Ectodermal cell (in vitro differentiated cells): ENCODE data around the gene ABCB11.

ENCODE experiments used
- H3K27ac ChIP-seq: 2 replicates; pipeline ENCODE4 v1.7.0; 2013; ENCODE audit warnings: mild to moderate bottlenecking, low read depth, low read length; ENCODE audit not compliant: insufficient read depth, poor library complexity, severe bottlenecking
- H3K27me3 ChIP-seq: 2 replicates; pipeline ENCODE4 v1.7.0; 2013; ENCODE audit warnings: mild to moderate bottlenecking, low read length; ENCODE audit not compliant: insufficient read depth, control insufficient read depth, poor library complexity, severe bottlenecking
- H3K36me3 ChIP-seq: one replicate; pipeline ENCODE4 v1.7.0; 2013; ENCODE audit warnings: low read length; ENCODE audit not compliant: control insufficient read depth, insufficient read depth
- H3K4me1 ChIP-seq: one replicate; pipeline ENCODE4 v1.7.0; 2013; ENCODE audit warnings: low read length; ENCODE audit not compliant: control insufficient read depth, insufficient read depth
- H3K4me3 ChIP-seq: 2 replicates; pipeline ENCODE4 v1.7.0; 2013; ENCODE audit warnings: low read depth, low read length, control low read depth; ENCODE audit not compliant: insufficient read depth
- H3K9me3 ChIP-seq: 2 replicates; pipeline ENCODE4 v1.7.0; 2013; ENCODE audit warnings: mild to moderate bottlenecking, low read length, moderate library complexity; ENCODE audit not compliant: control insufficient read depth
- WGBS, 2 experiments: methylation state at CpG; one replicate each; pipeline ENCODE4 v1.1.7; 2013; ENCODE audit warnings: missing lambda C conversion rate in 2 of 2; 5-methylcytosine and 5-hydroxymethylcytosine counted together

Gene ABCB11

GRCh38 chr2:169009865-169010579 is 21.1 kb downstream of the ABCB11 start:
- Histone ChIP-seq H3K4me3 (no peak overlapping the region), H3K27ac (no peak overlapping the region)

GRCh38 chr2:169007941-169008340 is 23.2 kb downstream of the ABCB11 start:
- Histone ChIP-seq H3K36me3 (no peaks in the 10 kb centered on the region), H3K9me3 (no peaks in the 10 kb centered on the region), H3K4me1 (peaks cover 4% of the 10 kb centered on the region), H3K27me3 (no peaks in the 10 kb centered on the region), H3K4me3 (no peak overlapping the region), H3K27ac (no peak overlapping the region)
- 70 to 77% methylated on average over 2 of the region's 2 CpGs for WGBS, 2 experiments

More at GRCh38 chr2:169009865-169010579, 21.1 kb downstream of the ABCB11 start:
- Histone ChIP-seq H3K36me3 (no peaks in the 10 kb centered on the region), H3K27me3 (no peaks in the 10 kb centered on the region), H3K9me3 (no peaks in the 10 kb centered on the region), H3K4me1 (peaks cover 4% of the 10 kb centered on the region)
- 78 to 92% methylated on average over 2 to 3 of the region's 3 CpGs for WGBS, 2 experiments

- Histone ChIP-seq H3K36me3 (no peaks in the 10 kb centered on the region), H3K9me3 (no peaks in the 10 kb centered on the region), H3K27me3 (no peaks in the 10 kb centered on the region), H3K27ac (no peak overlapping the region), H3K4me3 (no peak overlapping the region), H3K4me1 (peaks cover 4% of the 10 kb centered on the region)
- WGBS, 2 experiments, result 86 to 97% methylated on average over 1 to 3 of the region's 3 CpGs
These were observed 23.8 kb downstream of the ABCB11 start for GRCh38 chr2:169007356-169007755.

GRCh38 chr2:169006665-169007064 is 24.5 kb downstream of the ABCB11 start:
- no peaks in the 10 kb centered on the region for H3K9me3 ChIP-seq
- H3K4me1 ChIP-seq, result peaks cover 4% of the 10 kb centered on the region
- H3K36me3 ChIP-seq, result no peaks in the 10 kb centered on the region
- WGBS, 2 experiments, result 99% methylated on average over 3 to 4 of the region's 5 CpGs
- no peak overlapping the region for H3K27ac ChIP-seq
- H3K27me3 ChIP-seq, result no peaks in the 10 kb centered on the region
- no peak overlapping the region for H3K4me3 ChIP-seq

GRCh38 chr2:169005994-169006393 is 25.1 kb downstream of the ABCB11 start:
- WGBS, 2 experiments, result no CpG with 5 or more reads among the region's 1 CpG
- Histone ChIP-seq H3K4me3 (no peak overlapping the region), H3K27me3 (no peaks in the 10 kb centered on the region), H3K4me1 (peaks cover 4% of the 10 kb centered on the region), H3K36me3 (no peaks in the 10 kb centered on the region), H3K27ac (no peak overlapping the region), H3K9me3 (no peaks in the 10 kb centered on the region)

GRCh38 chr2:169005080-169005598 is 26.0 kb downstream of the ABCB11 start:
- Histone ChIP-seq H3K4me3 (no peak overlapping the region), H3K9me3 (no peaks in the 10 kb centered on the region), H3K27me3 (no peaks in the 10 kb centered on the region), H3K27ac (no peak overlapping the region), H3K36me3 (no peaks in the 10 kb centered on the region), H3K4me1 (peaks cover 4% of the 10 kb centered on the region)
- 91% methylated on average over 4 of the region's 4 CpGs for WGBS, 2 experiments

- no peaks in the 10 kb centered on the region for H3K9me3 ChIP-seq
- H3K27me3 ChIP-seq, result no peaks in the 10 kb centered on the region
- no peaks in the 10 kb centered on the region for H3K36me3 ChIP-seq
- H3K4me3 ChIP-seq, result no peak overlapping the region
- H3K27ac ChIP-seq, result no peak overlapping the region
- WGBS, 2 experiments, result 100% methylated on average over 1 to 3 of the region's 3 CpGs
- H3K4me1 ChIP-seq, result peaks cover 4% of the 10 kb centered on the region
These were observed 28.9 kb downstream of the ABCB11 start for GRCh38 chr2:169002161-169002738.

GRCh38 chr2:169001116-169001815 is 29.9 kb downstream of the ABCB11 start:
- H3K27ac ChIP-seq, result no peak overlapping the region
- H3K27me3 ChIP-seq, result no peaks in the 10 kb centered on the region
- no peaks in the 10 kb centered on the region for H3K9me3 ChIP-seq
- no peak overlapping the region for H3K4me3 ChIP-seq
- no peaks in the 10 kb centered on the region for H3K36me3 ChIP-seq
- H3K4me1 ChIP-seq, result peaks cover 4% of the 10 kb centered on the region
- 92 to 95% methylated on average over 4 to 5 of the region's 5 CpGs for WGBS, 2 experiments

- no peak overlapping the region for H3K4me3 ChIP-seq
- 91% methylated on average over 1 of the region's 1 CpG; no CpG with 5 or more reads in 1 of the 2 experiments for WGBS, 2 experiments
- H3K9me3 ChIP-seq, result no peaks in the 10 kb centered on the region
- no peak overlapping the region for H3K27ac ChIP-seq
- H3K27me3 ChIP-seq, result no peaks in the 10 kb centered on the region
- H3K4me1 ChIP-seq, result no peaks in the 10 kb centered on the region
- no peaks in the 10 kb centered on the region for H3K36me3 ChIP-seq
These were observed 31.4 kb downstream of the ABCB11 start for GRCh38 chr2:168999668-169000213.
